ENCODE data around the gene SBF2.
"Not testable (repeated sequence)": the region's sequence is repeated elsewhere in the genome, so short reads cannot be mapped to it uniquely, and the experiment has no call there.

Gene SBF2

GRCh38 chr11:9922806-9923205, 371.2 kb downstream of the SBF2 start:
- no peak overlapping the region for H3K4me3 ChIP-seq (ENCODE audit: low read depth, low read length)
- DNase-seq (ENCODE audit: low read depth) = peak; percentile 33
- no peak for TF ChIP-seq CTCF (conservative IDR thresholded peaks at IDR 0.05; ENCODE audit: low read depth, low read length)

- TF ChIP-seq CTCF (conservative IDR thresholded peaks at IDR 0.05; ENCODE audit: low read depth, low read length) = no peak
- no peak for DNase-seq (ENCODE audit: low read depth)
- H3K4me3 ChIP-seq (ENCODE audit: low read depth, low read length) = no peak overlapping the region
Observed at GRCh38 chr11:9916480-9916879, 377.5 kb downstream of the SBF2 start.

- peak; percentile 19 for DNase-seq (ENCODE audit: low read depth)
- TF ChIP-seq CTCF (conservative IDR thresholded peaks at IDR 0.05; ENCODE audit: low read depth, low read length) = no peak
- no peak overlapping the region for H3K4me3 ChIP-seq (ENCODE audit: low read depth, low read length)
Observed at GRCh38 chr11:9914064-9914463, 380.0 kb downstream of the SBF2 start.

GRCh38 chr11:9905960-9906791, 387.8 kb downstream of the SBF2 start:
- DNase-seq (ENCODE audit: low read depth) = peak; percentile 95
- H3K4me3 ChIP-seq (ENCODE audit: low read depth, low read length) = no peak overlapping the region
- no peak for TF ChIP-seq CTCF (conservative IDR thresholded peaks at IDR 0.05; ENCODE audit: low read depth, low read length)

- TF ChIP-seq CTCF (conservative IDR thresholded peaks at IDR 0.05; ENCODE audit: low read depth, low read length) = no peak
- DNase-seq (ENCODE audit: low read depth) = no peak
- H3K4me3 ChIP-seq (ENCODE audit: low read depth, low read length) = no peak overlapping the region
Observed at GRCh38 chr11:9905501-9905951, 388.5 kb downstream of the SBF2 start.

GRCh38 chr11:9903579-9903978, 390.4 kb downstream of the SBF2 start:
- no peak overlapping the region for H3K4me3 ChIP-seq (ENCODE audit: low read depth, low read length)
- no peak for TF ChIP-seq CTCF (conservative IDR thresholded peaks at IDR 0.05; ENCODE audit: low read depth, low read length)
- no peak for DNase-seq (ENCODE audit: low read depth)

- DNase-seq (ENCODE audit: low read depth) = peak; percentile 18
Observed at GRCh38 chr11:9901943-9902342, 392.1 kb downstream of the SBF2 start.

GRCh38 chr11:9900253-9900652, 393.8 kb downstream of the SBF2 start:
- peak; percentile 86 for DNase-seq (ENCODE audit: low read depth)
- H3K4me3 ChIP-seq (ENCODE audit: low read depth, low read length) = not testable (repeated sequence)

More at GRCh38 chr11:9901943-9902342, 392.1 kb downstream of the SBF2 start:
- no peak overlapping the region for H3K4me3 ChIP-seq (ENCODE audit: low read depth, low read length)
- no peak for TF ChIP-seq CTCF (conservative IDR thresholded peaks at IDR 0.05; ENCODE audit: low read depth, low read length)
